ENCODE measurements around the gene NHLRC4.

NHLRC4 gene

DNA sequence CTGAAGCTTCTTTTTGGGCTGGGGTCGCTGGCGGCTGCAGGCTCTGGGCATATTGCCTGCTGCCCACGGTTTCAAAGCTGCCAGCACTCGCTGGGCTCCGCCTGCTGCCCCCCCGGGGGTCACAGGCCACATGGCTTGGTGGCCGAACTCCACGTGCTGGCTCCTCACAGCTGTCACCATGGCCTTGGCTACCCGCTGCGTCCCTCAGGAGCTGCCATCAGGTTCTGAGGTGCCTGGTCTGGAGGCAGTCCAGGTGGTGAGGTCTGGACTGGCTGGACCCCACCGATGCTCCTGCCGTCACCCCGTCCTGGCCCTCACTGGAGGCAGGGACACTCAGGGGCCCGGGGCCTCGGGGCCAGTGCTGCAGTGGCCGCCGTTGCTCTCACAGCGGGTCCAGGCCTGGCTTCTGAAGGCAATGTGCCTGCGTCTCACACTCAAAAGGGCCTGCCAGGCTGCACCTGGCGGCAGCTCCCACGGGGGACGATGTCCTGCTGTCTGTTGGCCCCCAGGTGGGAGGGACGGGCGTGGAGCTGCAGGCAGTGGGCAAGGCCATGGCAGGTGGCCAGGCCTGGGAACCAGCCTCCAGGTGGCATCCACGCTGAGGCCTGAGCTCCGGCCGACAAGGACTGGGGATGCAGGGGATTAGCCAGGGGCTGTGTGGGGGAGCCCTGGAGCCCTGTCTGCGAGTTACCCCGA, 26.0 kb upstream of the NHLRC4 start:
- ATAC-seq (no peak), DNase-seq (no peak)
- Mint-ChIP-seq H3K4me3 (no peak overlapping the region), H3K27ac (peak overlapping the region in 1 of 2 donors; percentile 48), H3K4me1 (peaks cover 4% of the 10 kb centered on the region), H3K9me3 (no peaks in the 10 kb centered on the region), H3K27me3 (no peaks in the 10 kb centered on the region)

DNA sequence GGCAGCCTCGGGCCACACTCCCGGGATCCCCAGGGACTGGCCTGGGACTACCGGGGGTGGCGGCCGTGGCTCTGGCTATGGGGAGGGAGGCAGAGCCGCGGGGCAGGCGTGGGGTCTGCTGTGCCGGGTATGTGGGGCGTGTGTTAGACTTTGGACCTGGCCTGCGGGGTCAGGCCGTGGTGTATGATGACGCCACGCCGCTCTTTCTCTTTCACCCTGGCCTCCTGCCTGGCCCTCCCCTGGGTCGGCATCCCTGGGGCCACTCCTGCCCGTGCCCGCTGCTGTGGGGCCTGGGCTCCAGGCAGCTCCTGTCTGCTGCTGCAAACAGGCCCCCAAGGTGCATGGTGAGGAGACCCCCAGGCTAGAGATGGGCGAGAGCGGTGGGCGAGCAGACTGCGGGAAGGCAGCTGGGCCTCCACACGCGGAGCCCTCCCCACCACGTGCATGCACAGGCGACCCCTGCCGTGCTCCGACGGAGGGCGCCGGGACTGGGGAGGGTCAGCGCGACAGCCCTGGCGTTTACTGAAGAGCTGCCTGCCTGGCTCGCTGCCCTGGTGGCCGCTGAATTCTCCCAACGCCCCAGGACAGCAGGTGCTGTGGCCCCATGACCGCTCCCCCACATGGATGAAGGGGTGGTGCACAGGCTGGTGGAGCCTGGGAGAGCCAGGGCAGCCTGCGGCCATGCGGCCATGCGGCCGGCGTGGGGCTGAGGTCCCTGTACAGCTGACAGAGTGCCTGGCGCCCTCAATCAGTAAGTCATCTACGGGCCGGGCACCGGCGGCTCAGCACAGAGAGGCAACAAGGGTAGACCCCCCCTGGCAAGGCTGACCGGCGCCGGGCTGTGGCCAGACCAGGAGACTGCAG, 23.3 kb upstream of the NHLRC4 start:
- no peaks in the 10 kb centered on the region for H3K9me3 Mint-ChIP-seq
- ATAC-seq (no peak), DNase-seq (no peak)
- no peak overlapping the region for H3K27ac Mint-ChIP-seq
- H3K27me3 Mint-ChIP-seq: no peaks in the 10 kb centered on the region
- H3K4me1 Mint-ChIP-seq: peaks cover 7% of the 10 kb centered on the region
- no peak overlapping the region for H3K4me3 Mint-ChIP-seq

DNA sequence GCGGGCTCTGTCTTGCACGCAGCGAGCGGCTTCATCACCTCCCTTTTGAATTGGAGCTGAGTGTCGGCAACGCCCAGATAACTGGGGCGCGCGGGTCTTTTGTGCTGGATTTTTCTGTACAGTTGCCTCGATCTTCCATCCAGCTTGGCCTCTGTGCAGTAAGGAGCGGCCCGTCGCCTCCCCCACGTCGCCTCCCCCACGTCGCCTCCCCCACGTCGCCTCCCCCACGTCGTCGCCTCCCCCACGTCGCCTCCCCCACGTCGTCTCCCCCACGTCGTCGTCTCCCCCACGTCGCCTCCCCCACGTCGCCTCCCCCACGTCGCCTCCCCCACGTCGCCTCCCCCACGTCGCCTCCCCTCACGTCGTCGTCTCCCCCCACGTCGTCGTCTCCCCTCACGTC, 22.3 kb upstream of the NHLRC4 start:
- DNase-seq (no peak), ATAC-seq (no peak)
- Mint-ChIP-seq H3K27me3 (no peaks in the 10 kb centered on the region), H3K4me1 (peaks cover 7% of the 10 kb centered on the region), H3K9me3 (no peaks in the 10 kb centered on the region), H3K4me3 (no peak overlapping the region), H3K27ac (no peak overlapping the region)

DNA sequence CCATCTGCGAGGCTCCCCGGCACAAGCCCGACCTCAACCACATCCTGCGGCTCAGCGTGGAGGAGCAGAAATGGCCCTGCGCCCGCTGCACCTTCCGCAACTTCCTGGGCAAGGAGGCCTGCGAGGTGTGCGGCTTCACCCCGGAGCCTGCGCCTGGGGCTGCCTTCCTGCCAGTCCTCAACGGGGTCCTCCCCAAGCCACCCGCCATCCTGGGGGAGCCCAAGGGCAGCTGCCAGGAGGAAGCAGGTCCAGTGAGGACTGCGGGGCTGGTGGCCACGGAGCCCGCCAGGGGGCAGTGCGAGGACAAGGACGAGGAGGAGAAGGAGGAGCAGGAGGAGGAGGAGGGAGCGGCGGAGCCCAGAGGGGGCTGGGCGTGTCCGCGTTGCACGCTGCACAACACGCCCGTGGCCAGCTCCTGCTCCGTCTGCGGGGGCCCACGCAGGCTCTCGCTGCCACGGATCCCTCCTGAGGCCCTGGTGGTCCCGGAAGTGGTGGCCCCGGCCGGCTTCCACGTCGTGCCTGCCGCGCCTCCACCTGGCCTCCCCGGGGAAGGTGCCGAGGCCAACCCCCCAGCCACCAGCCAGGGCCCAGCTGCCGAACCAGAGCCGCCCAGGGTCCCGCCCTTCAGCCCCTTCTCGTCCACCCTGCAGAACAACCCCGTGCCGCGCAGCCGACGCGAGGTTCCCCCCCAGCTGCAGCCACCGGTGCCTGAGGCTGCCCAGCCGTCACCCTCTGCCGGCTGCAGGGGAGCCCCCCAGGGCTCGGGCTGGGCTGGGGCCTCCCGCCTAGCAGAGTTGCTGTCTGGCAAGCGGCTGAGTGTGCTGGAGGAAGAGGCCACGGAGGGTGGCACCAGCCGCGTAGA, 19.7 kb upstream of the NHLRC4 start:
- Mint-ChIP-seq H3K27me3 (no peaks in the 10 kb centered on the region), H3K27ac (no peak overlapping the region), H3K4me3 (peak overlapping the region in 1 of 2 donors; percentile 58), H3K9me3 (no peaks in the 10 kb centered on the region), H3K4me1 (peaks cover 7% of the 10 kb centered on the region)
- DNase-seq (peak in 1 of 2 donors; percentile 55), ATAC-seq (peak; percentile 48)

DNA sequence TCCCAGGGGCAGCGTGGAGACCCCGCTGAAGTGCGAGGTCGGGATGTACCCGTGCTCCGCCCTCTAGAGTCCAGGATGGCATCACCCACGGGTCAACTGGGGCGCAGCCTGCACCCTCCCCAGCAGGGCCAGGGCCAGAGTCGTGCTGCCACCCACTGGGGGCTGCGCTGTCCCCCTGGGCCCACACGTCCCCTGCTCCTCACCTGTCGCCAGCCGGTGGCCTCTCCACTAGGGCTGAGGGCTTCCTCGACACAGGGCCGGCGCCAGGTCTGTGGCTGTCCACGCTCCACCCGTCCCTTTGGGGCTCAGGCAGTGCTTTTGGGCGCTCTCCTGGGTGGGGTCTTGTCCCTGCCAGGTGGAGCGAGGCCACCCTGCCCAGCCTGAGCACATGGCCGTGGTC, 18.2 kb upstream of the NHLRC4 start:
- Mint-ChIP-seq H3K27ac (no peak overlapping the region), H3K9me3 (no peaks in the 10 kb centered on the region), H3K4me3 (no peak overlapping the region), H3K27me3 (no peaks in the 10 kb centered on the region), H3K4me1 (peaks cover 7% of the 10 kb centered on the region)
- ATAC-seq (no peak), DNase-seq (no peak)

DNA sequence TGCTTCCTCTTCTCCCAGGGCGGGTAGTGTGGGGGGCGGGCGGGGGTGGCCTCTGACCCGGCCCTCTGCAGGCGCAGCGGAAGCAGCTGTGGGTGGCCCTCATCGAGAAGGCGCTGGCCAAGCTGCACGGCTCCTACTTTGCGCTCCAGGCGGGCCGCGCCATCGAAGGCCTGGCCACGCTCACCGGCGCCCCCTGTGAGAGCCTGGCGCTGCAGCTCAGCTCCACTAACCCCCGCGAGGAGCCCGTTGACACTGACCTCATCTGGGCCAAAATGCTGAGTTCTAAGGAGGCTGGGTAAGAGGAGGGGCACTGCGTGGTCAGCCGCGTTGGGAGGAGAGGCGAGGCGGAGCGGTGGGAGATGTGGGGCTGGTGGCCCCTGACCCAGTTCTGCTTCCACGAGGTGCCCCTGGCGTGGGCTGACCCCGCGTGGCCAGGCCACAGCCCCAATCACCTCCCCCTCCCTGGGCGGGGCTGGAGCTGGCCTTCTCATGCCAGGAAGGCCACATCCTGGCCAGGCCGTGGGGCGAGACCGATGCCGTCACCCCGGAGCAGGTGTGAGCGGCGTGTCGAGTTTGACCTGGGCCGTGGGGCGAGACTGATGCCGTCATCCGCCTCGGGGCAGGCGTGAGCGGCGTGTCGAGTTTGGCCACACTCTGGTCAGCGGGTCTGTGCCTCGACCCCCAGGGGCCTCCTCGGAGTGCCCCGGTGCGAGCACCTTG, 17.1 kb upstream of the NHLRC4 start:
- no peak for ATAC-seq
- no peak for DNase-seq
- H3K27ac Mint-ChIP-seq: no peak overlapping the region
- H3K4me3 Mint-ChIP-seq: no peak overlapping the region
- peaks cover 7% of the 10 kb centered on the region for H3K4me1 Mint-ChIP-seq
- H3K9me3 Mint-ChIP-seq: no peaks in the 10 kb centered on the region
- H3K27me3 Mint-ChIP-seq: no peaks in the 10 kb centered on the region

DNA sequence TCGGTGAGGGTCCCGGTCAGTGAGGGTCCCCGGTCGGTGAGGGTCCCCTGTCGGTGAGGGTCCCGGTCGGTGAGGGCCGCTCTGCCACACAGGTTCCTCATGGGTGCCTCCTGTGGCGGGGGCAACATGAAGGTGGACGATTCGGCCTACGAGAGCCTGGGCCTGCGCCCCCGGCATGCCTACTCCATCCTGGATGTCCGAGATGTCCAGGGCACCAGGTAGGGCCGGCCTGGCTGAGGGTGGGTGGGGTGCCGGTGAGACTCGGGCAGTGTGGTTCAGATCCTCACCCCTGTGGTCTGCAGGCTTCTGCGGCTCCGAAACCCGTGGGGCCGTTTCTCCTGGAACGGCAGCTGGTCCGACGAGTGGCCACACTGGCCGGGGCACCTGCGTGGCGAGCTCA, 15.6 kb upstream of the NHLRC4 start:
- ATAC-seq (no peak), DNase-seq (no peak)
- H3K27ac Mint-ChIP-seq: no peak overlapping the region
- no peaks in the 10 kb centered on the region for H3K9me3 Mint-ChIP-seq
- H3K4me1 Mint-ChIP-seq: peaks cover 7% of the 10 kb centered on the region
- H3K27me3 Mint-ChIP-seq: no peaks in the 10 kb centered on the region
- no peak overlapping the region for H3K4me3 Mint-ChIP-seq

DNA sequence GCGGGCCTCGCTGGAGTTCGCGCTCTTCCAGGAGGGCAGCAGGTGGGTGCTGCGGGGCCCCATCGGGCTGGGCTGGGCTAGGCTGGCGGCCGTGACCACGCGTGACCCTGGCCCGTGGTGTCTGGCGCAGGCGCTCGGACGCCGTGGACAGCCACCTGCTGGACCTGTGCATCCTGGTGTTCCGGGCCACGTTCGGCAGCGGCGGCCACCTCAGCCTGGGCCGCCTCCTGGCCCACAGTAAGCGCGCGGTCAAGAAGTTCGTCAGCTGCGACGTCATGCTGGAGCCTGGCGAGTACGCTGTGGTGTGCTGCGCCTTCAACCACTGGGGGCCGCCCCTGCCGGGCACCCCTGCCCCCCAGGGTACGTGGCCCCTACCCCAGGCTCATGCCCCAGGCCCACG, 14.6 kb upstream of the NHLRC4 start:
- H3K4me3 Mint-ChIP-seq: no peak overlapping the region
- H3K27ac Mint-ChIP-seq: no peak overlapping the region
- peak; percentile 6 for ATAC-seq
- no peaks in the 10 kb centered on the region for H3K9me3 Mint-ChIP-seq
- DNase-seq: no peak
- no peaks in the 10 kb centered on the region for H3K27me3 Mint-ChIP-seq
- no peaks in the 10 kb centered on the region for H3K4me1 Mint-ChIP-seq

DNA sequence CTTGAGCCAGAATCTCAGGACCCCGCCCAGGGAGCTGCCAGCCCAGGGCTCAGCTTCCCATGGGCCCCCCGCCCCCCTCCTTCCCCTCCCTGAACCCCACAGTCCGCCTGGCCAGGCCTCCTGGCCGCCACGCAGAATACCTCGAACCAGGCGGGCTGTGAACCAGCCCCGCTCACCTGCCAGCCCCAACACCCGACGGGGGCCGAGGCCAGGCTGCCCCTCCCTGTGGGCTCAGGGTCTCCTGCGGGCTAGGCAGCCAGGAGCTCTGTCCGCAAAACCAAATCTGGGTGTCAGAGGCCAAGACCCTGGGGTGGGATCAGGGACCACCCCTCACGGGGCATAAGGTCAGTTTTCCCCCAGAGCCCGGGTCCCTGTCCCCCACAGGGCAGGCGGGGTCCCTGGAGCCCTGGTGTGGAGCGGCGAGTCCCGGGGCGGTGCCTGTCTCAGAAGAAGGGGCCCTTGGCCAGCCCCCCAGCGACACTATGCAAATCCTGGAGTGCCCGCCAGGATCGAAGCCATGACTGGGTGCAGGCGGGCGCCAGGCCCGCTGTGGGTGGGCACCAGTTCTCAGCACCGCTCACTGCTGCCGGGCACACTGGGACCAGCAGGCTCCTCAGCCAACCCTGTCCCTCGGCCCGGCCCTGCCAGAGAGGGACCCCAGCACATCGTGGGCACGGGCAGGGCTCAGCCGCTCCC, 13.1 kb upstream of the NHLRC4 start:
- no peak for ATAC-seq
- H3K4me1 Mint-ChIP-seq: no peaks in the 10 kb centered on the region

DNA sequence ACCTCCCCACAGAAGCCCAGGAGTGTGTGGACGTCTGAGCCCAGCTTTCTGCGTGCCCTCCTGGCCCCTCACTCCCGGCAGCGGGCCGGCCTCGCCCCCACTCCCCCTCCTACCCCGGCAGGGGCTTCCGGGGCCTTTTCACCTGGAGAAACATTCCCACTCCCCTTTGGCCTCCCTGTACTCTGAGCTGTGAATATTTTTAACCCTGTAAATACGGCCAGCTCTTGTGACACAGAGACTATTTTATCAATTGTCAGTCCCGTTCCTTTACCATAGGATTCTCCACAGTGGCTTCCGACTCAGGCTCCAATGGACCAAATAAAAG, 12.5 kb upstream of the NHLRC4 start:
- peaks cover 20% of the 10 kb centered on the region for H3K27me3 Mint-ChIP-seq
- no peaks in the 10 kb centered on the region for H3K4me1 Mint-ChIP-seq
- no peak for DNase-seq
- ATAC-seq: no peak
- H3K27ac Mint-ChIP-seq: no peak overlapping the region
- H3K4me3 Mint-ChIP-seq: no peak overlapping the region
- H3K9me3 Mint-ChIP-seq: no peaks in the 10 kb centered on the region

More for the DNA sequence above, 13.1 kb upstream of the NHLRC4 start:
- H3K27me3 Mint-ChIP-seq: peaks cover 15% of the 10 kb centered on the region
- no peak overlapping the region for H3K4me3 Mint-ChIP-seq
- no peak overlapping the region for H3K27ac Mint-ChIP-seq
- no peaks in the 10 kb centered on the region for H3K9me3 Mint-ChIP-seq
- no peak for DNase-seq

DNA sequence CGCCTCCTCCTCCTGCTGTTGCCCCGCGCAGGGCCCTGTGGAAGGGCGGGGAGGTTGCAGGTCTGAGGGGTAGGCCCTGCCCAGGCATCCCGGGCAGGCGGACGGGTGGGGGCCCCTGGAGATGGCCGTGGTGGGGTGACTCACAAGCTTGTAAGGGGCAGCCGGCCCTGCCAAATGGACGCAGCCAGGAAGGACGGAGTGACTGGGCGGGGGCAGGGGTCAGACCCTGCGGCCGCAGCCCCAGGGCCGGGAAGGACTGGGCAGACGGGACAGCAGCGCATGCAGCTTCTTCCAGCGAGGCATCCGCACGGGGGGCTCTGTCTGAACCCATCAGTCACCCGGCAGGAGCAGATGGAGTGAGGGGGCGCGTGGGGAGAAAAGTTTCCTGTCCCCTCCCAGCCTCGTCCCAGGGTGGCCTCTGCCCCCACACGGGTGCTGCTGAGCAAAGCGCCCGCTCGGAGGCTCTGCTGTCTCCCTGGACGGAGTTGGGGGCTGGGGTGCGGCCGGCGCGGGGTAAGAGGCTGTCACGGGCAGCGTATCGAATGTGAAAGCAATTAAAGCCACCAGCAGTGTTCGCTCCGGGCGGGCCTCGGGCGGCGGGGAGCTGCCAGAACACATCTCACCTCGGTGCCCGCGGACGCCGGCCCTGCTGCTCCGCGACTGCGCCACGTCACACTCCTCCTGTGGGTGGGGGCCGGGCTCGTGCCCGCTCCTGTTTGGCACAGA, 12.0 kb upstream of the NHLRC4 start:
- DNase-seq: no peak
- Mint-ChIP-seq H3K9me3 (no peaks in the 10 kb centered on the region), H3K4me3 (no peak overlapping the region)

DNA sequence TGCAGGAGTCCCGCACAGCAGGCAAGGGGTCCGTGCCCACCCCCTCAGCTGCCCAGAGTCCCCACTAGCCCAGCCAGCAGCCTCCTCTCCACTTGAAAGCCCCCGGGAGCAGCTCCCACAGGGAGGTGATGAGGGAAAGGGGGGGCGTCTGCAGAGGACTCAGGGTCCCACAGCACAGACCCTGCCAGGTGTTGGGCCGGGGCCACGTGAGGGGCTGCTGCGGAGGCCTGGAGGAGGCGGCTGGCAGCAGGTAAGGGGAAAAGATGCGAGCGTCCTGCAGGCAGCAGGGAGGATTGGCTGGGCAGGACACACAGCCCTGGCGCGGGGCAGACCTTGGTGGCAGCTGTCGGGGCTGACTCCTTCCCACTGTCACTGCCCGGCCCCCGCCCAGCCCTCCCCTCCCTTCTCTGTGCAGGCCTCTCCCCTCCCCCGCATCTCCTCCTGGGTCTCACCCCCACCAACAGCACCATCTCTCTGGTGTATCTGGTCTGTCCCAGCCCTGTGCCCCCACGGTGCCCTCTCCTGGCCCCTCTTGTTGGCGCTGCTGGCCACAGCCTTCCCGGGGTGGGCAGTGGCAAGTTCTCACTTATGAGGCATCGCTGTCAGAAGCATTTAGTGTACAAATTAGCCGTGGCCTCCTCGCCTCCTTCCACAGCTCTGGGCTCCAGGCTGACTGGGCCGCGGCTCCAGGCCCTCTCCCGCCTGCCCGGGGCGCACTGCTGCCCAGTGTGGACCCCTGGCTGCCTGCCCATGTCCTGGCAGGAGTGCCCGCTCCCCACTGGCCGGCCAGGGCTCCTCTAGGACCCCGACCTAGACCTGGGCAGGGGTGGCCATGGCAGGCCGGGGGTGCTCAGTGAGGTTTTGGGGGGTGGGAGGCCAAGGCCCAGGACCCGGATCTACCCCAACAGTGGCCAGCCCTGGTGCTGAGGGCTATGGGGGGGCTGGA, 11.0 kb upstream of the NHLRC4 start:
- ATAC-seq (no peak), DNase-seq (no peak)
- peaks cover 25% of the 10 kb centered on the region for H3K27me3 Mint-ChIP-seq

More for the DNA sequence above, 12.0 kb upstream of the NHLRC4 start:
- no peaks in the 10 kb centered on the region for H3K4me1 Mint-ChIP-seq
- H3K27me3 Mint-ChIP-seq: peaks cover 25% of the 10 kb centered on the region
- H3K27ac Mint-ChIP-seq: no peak overlapping the region
- ATAC-seq: no peak

DNA sequence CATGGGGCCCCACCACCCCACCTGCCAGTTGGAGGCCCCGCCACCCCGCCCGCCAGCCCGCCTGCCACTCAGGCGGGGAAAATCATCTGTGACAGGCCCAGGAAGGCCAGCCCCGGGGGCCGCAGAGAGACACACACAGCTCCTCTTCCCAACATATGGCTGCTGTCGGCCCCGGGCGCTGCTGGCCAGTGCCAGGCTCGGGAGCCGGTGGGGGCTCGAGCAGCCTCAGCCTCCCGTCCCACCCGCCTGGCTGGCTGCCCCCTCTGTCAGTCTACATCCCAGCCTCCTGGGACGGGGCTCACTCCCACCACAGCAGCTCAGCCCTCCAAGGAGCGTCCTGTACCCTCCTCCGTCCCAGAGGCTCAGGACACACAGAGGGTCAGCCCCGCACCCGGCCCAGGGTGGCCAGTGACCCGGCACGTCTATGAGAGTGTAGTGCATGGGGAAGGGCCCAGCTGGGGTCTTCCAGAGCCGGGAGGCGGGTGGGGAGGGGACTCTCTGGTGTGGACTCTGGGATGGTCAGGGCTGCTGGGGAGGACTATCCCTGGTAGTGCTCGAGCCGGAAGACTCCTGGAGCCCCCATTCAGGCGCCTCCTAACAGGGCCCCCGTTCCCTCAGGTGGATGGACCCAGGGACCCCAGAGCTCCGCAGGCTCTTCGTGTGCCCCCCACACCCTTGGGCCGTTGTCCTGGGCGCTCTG, 10.2 kb upstream of the NHLRC4 start:
- peaks cover 30% of the 10 kb centered on the region for H3K27me3 Mint-ChIP-seq
- H3K4me1 Mint-ChIP-seq: no peaks in the 10 kb centered on the region
- H3K9me3 Mint-ChIP-seq: no peaks in the 10 kb centered on the region
- DNase-seq: no peak
- ATAC-seq: no peak
- H3K27ac Mint-ChIP-seq: no peak overlapping the region
- H3K4me3 Mint-ChIP-seq: no peak overlapping the region

More for the DNA sequence above, 11.0 kb upstream of the NHLRC4 start:
- no peaks in the 10 kb centered on the region for H3K9me3 Mint-ChIP-seq
- no peak overlapping the region for H3K4me3 Mint-ChIP-seq
- H3K27ac Mint-ChIP-seq: no peak overlapping the region
- H3K4me1 Mint-ChIP-seq: no peaks in the 10 kb centered on the region
